ENCODE measurements around the gene SKAP1.
A peak's percentile ranks its signal among the peaks of the same experiment; 100 is the strongest.
"Not testable (repeated sequence)": the region's sequence is repeated elsewhere in the genome, so short reads cannot be mapped to it uniquely, and the experiment has no call there.

Gene SKAP1

DNA sequence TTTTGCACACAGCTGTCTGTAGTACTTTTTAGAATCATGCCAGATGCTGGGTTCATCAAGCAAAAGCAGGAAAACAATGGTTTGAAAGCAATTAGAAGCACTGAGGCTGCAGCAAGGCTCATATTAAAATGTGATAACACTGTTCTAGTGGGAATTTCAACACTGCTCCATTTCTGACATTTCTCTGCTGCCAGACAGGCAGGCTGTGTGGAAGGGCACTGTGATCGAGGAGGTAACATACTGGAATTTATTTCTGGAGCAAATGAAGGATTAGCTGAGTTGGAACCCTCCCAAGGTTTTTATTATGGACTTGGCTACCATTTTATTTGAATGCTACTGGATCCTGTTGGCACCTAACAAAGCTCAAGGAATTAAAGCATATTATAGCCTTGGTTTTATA is 66.9 kb downstream of the SKAP1 start:
- no peak overlapping the region for H3K4me3 Mint-ChIP-seq
- peaks cover 13% of the 10 kb centered on the region for H3K4me1 Mint-ChIP-seq
- peaks cover 30% of the 10 kb centered on the region for H3K27me3 Mint-ChIP-seq (ENCODE audit: low read depth, poor library complexity)
- no peaks in the 10 kb centered on the region for H3K36me3 Mint-ChIP-seq (ENCODE audit: low read depth)
- H3K9me3 Mint-ChIP-seq: no peaks in the 10 kb centered on the region
- TF ChIP-seq, protein P1, sequence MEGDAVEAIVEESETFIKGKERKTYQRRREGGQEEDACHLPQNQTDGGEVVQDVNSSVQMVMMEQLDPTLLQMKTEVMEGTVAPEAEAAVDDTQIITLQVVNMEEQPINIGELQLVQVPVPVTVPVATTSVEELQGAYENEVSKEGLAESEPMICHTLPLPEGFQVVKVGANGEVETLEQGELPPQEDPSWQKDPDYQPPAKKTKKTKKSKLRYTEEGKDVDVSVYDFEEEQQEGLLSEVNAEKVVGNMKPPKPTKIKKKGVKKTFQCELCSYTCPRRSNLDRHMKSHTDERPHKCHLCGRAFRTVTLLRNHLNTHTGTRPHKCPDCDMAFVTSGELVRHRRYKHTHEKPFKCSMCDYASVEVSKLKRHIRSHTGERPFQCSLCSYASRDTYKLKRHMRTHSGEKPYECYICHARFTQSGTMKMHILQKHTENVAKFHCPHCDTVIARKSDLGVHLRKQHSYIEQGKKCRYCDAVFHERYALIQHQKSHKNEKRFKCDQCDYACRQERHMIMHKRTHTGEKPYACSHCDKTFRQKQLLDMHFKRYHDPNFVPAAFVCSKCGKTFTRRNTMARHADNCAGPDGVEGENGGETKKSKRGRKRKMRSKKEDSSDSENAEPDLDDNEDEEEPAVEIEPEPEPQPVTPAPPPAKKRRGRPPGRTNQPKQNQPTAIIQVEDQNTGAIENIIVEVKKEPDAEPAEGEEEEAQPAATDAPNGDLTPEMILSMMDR (IDR thresholded peaks at IDR 0.05): no peak
- DNase-seq: no peak
- H3K27ac Mint-ChIP-seq: no peak overlapping the region

DNA sequence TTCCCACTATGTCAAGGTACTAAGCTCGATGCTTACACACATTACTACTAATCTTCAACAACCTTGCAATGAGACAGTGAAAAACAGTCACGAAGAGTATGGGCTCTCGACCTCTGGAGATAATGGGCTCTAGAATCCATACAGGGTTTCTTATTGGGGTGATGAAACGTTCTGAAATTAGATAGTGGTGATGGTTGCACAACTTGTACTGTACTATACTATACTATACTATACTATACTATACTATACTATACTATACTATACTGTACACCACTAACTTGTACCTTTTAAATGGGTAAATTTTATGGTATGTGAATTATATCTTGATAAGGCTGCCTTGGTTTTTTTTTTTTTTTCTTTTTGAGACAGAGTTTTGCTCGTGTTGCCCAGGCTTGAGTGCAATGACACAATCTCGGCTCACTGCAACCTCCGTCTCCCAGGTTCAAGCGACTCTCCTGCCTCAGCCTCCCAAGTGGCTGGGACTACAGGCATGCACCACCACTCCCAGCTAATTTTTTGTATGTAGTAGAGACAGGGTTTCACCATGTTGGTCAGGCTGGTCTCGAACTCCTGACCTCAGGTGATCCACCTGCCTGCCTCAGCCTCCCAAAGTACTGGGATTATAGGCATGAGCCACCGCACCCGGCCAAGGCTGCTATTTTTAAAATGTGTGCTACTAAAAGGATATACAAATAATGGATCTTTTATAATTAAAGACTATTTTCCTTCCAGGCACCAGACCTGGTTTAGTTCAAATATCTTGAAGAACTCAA is 69.0 kb downstream of the SKAP1 start:
- H3K27me3 Mint-ChIP-seq (ENCODE audit: low read depth, poor library complexity): peaks cover 17% of the 10 kb centered on the region
- not testable (repeated sequence) for DNase-seq; H3K4me3 Mint-ChIP-seq; H3K27ac Mint-ChIP-seq; H3K36me3 Mint-ChIP-seq (ENCODE audit: low read depth); H3K9me3 Mint-ChIP-seq
- peaks cover 13% of the 10 kb centered on the region for H3K4me1 Mint-ChIP-seq

DNA sequence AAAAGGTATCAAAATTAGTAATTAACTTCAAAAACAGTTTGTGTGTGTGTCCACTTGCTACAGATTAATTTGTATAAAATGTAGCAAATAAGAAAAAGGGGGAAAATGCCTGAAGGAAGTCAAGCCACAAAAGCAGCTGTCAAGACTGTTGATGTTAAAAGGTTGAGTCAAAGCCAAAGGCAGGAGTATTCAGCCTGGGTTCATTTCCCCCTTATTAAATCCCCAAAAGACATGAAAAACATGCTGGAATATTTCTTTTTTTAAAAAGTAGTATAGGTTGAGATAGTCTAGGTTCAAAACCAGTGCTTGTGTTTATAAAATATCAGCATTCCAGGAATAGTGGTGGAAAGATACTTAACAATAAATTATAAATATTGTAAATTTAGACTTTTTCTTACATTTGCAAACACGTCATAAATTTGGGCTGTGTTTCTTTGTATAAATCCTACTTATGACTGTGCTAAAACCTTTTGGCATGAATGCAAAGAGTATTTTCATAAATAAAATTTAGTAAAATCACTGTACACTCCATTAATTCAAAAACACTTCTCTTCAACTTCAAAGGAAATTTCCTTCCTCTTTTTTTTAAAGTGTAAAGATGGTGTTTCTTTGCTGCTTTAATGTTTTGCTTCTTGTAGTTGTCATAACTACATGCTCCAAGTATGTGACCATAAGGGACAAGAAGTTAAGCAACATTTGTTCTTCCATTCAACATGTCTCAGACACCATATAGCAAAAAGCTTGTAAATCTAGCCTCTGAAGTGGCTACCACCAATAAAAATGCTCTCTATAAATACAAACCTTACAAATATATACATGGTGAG is 72.0 kb downstream of the SKAP1 start:
- Mint-ChIP-seq H3K4me1 (peaks cover 6% of the 10 kb centered on the region), H3K27me3 (ENCODE audit: low read depth, poor library complexity) (peaks cover 12% of the 10 kb centered on the region), H3K9me3 (no peaks in the 10 kb centered on the region), H3K27ac (no peak overlapping the region), H3K4me3 (no peak overlapping the region), H3K36me3 (ENCODE audit: low read depth) (no peaks in the 10 kb centered on the region)
- no peak for DNase-seq
- TF ChIP-seq, protein P1 (IDR thresholded peaks at IDR 0.05): no peak

DNA sequence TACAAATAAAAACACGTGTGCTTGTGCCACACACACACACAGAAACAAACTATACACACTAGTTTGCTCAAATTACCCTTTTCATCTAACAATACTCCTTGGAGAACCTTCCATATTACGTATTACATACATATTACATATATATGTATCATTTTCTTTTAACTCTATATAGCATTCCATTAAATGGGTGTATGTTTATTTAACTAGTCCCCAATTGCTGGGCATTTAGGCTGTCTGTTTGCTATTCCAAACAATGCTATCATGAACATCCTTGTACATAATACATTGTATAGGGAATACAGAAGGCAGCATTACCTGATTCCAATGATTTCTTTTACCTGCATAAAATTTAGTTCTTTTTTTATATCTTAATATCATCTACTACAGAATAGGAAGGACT is 73.1 kb downstream of the SKAP1 start:
- TF ChIP-seq, protein P1 (IDR thresholded peaks at IDR 0.05): no peak
- no peak for DNase-seq

DNA sequence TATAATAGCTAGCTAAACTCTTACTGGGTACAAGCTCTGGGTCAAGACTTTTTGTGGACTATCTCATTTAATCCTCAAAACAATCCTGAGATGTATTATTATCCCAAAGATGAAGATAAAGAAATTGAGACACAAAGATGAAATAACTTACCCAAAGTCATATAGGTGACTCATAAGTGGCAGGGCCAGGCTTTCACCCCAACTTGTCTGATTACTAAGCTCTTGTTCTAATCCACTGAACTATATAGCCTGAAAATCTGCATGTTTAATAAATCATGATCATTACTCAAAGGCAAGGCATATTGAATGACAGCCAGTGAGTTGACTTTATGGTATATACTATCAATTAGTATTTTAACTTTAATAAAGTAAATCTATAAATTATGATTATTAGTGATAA is 77.4 kb downstream of the SKAP1 start:
- DNase-seq: no peak
- Mint-ChIP-seq H3K9me3 (peaks cover 7% of the 10 kb centered on the region), H3K36me3 (ENCODE audit: low read depth) (no peaks in the 10 kb centered on the region), H3K4me3 (no peak overlapping the region), H3K27me3 (ENCODE audit: low read depth, poor library complexity) (peaks cover 7% of the 10 kb centered on the region), H3K4me1 (peaks cover 16% of the 10 kb centered on the region), H3K27ac (no peak overlapping the region)
- TF ChIP-seq, protein P1 (IDR thresholded peaks at IDR 0.05): no peak

More for the DNA sequence above, 73.1 kb downstream of the SKAP1 start:
- no peak overlapping the region for H3K4me3 Mint-ChIP-seq
- peaks cover 7% of the 10 kb centered on the region for H3K4me1 Mint-ChIP-seq
- H3K9me3 Mint-ChIP-seq: no peaks in the 10 kb centered on the region
- peaks cover 8% of the 10 kb centered on the region for H3K27me3 Mint-ChIP-seq (ENCODE audit: low read depth, poor library complexity)
- no peak overlapping the region for H3K27ac Mint-ChIP-seq
- H3K36me3 Mint-ChIP-seq (ENCODE audit: low read depth): no peaks in the 10 kb centered on the region

DNA sequence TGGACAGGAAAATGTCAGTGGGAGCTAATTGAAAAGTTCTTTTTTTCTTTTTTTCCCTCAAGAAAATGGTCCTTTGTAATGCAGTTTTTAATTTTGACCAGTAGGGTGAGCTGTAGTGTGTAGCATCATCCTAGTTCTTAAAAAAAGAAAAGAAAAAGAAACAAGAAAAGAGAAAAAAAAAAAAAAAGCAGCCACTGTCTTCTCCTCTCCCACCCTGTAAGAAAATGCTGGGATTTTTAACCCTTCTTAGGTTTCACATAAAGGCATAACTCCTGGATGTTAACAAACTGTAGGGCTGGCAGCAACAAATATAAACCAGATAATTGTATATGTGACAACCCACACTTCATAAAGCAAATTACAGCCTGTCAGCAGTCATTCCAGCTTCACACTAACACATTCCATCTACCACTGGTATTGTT is 78.1 kb downstream of the SKAP1 start:
- no peak for DNase-seq
- TF ChIP-seq, protein P1 (IDR thresholded peaks at IDR 0.05): peak; percentile 71
- Mint-ChIP-seq H3K4me3 (no peak overlapping the region), H3K27ac (peak overlapping the region; percentile 5), H3K4me1 (peaks cover 16% of the 10 kb centered on the region), H3K27me3 (ENCODE audit: low read depth, poor library complexity) (peaks cover 7% of the 10 kb centered on the region), H3K36me3 (ENCODE audit: low read depth) (no peaks in the 10 kb centered on the region), H3K9me3 (peaks cover 7% of the 10 kb centered on the region)

All from nephron progenitor cell (in vitro differentiated cells).